KMS-11 (cell line): Measurements from ENCODE around the gene ZMIZ2.

Experiments used
- H2AFZ ChIP-seq: fragments of 200-600 bp; sonication (generic); 2 replicates; pipeline ENCODE4 v1.6.1; 2016; ENCODE audit warnings: antibody characterized with exemption, mixed run types, low read depth
- H3K27ac ChIP-seq: fragments of 200-600 bp; sonication (generic); 2 replicates; pipeline ENCODE4 v1.6.1; 2016; ENCODE audit warnings: mild to moderate bottlenecking, mixed run types
- H3K27me3 ChIP-seq: fragments of 200-600 bp; sonication (generic); 2 replicates; pipeline ENCODE4 v1.6.1; 2017; ENCODE audit warnings: mild to moderate bottlenecking, low read depth, mixed run types, moderate library complexity; ENCODE audit not compliant: insufficient read depth
- H3K36me3 ChIP-seq: fragments of 200-600 bp; sonication (generic); 2 replicates; pipeline ENCODE4 v1.6.1; 2017; ENCODE audit warnings: mild to moderate bottlenecking, mixed run types; ENCODE audit not compliant: insufficient read depth
- H3K4me1 ChIP-seq: fragments of 200-600 bp; sonication (generic); 2 replicates; pipeline ENCODE4 v1.6.1; 2016; ENCODE audit warnings: mild to moderate bottlenecking, low read depth, mixed run types; ENCODE audit not compliant: poor library complexity, severe bottlenecking
- H3K4me2 ChIP-seq: fragments of 200-600 bp; sonication (generic); 2 replicates; pipeline ENCODE4 v1.7.0; 2016; ENCODE audit warnings: mild to moderate bottlenecking, mixed run types
- H3K4me3 ChIP-seq: fragments of 200-600 bp; sonication (generic); IDR thresholded peaks from 2 replicates; pipeline ENCODE4 v1.6.1; 2017; ENCODE audit warnings: low read depth, low read length, mixed read lengths; ENCODE audit not compliant: insufficient read depth
- H3K79me2 ChIP-seq: fragments of 200-600 bp; sonication (generic); 2 replicates; pipeline ENCODE4 v1.6.1; 2016; ENCODE audit warnings: low read depth, mixed run types; ENCODE audit not compliant: insufficient read depth
- H3K9ac ChIP-seq: fragments of 200-600 bp; sonication (generic); 2 replicates; pipeline ENCODE4 v1.6.1; 2016; ENCODE audit warnings: mild to moderate bottlenecking, mixed run types
- H4K20me1 ChIP-seq: fragments of 200-600 bp; sonication (generic); 2 replicates; pipeline ENCODE4 v1.6.1; 2016; ENCODE audit warnings: mild to moderate bottlenecking, mixed run types; ENCODE audit not compliant: insufficient read depth
- CTCF ChIP-seq: fragments of 200-600 bp; sonication (generic); conservative IDR thresholded peaks from 2 replicates; pipeline ENCODE4 v1.6.1; 2017; ENCODE audit warnings: low read depth, mild to moderate bottlenecking, antibody characterized with exemption, low read length, moderate library complexity, mixed read lengths

Gene ZMIZ2

DNA sequence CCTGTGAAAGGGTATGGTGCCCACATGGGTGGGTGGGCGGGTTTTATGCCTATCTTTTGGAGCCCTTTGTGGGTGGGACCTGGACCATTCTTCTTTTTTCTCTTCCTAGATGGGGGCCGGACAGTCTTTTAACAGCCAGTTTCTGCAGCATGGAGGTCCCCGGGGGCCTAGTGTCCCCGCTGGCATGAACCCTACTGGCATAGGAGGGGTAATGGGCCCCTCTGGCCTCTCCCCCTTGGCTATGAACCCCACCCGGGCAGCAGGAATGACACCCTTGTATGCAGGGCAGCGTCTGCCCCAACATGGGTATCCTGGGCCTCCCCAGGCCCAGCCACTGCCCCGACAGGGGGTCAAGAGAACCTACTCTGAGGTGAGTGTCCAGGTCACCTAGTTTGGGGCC, 9.1 kb downstream of the ZMIZ2 start:
- H3K36me3 ChIP-seq: no peaks in the 10 kb centered on the region; the same call in 1 of the 2 replicates
- H3K9ac ChIP-seq: no peak overlapping the region
- peaks cover 31% of the 10 kb centered on the region for H3K4me1 ChIP-seq
- no peak for TF ChIP-seq CTCF
- peaks cover 43% of the 10 kb centered on the region for H3K79me2 ChIP-seq
- H3K4me3 ChIP-seq: no peak overlapping the region
- H2AFZ ChIP-seq: no peak overlapping the region
- no peak overlapping the region for H3K4me2 ChIP-seq
- no peaks in the 10 kb centered on the region for H3K27me3 ChIP-seq
- no peak overlapping the region for H3K27ac ChIP-seq
- H4K20me1 ChIP-seq: peaks cover 2% of the 10 kb centered on the region; the same call in 1 of the 2 replicates

- Histone ChIP-seq H3K27me3 (no peaks in the 10 kb centered on the region), H3K27ac (no peak overlapping the region), H3K4me1 (peaks cover 16% of the 10 kb centered on the region), H3K9ac (no peak overlapping the region), H4K20me1 (peaks cover under 1% of the 10 kb centered on the region; the same call in 1 of the 2 replicates), H2AFZ (no peak overlapping the region), H3K36me3 (peaks cover 6% of the 10 kb centered on the region; the same call in 1 of the 2 replicates), H3K4me2 (no peak overlapping the region), H3K4me3 (no peak overlapping the region), H3K79me2 (peaks cover 28% of the 10 kb centered on the region)
- TF ChIP-seq CTCF: no peak
Observed at GRCh38 chr7:44759246-44759645, 10.6 kb downstream of the ZMIZ2 start.

DNA sequence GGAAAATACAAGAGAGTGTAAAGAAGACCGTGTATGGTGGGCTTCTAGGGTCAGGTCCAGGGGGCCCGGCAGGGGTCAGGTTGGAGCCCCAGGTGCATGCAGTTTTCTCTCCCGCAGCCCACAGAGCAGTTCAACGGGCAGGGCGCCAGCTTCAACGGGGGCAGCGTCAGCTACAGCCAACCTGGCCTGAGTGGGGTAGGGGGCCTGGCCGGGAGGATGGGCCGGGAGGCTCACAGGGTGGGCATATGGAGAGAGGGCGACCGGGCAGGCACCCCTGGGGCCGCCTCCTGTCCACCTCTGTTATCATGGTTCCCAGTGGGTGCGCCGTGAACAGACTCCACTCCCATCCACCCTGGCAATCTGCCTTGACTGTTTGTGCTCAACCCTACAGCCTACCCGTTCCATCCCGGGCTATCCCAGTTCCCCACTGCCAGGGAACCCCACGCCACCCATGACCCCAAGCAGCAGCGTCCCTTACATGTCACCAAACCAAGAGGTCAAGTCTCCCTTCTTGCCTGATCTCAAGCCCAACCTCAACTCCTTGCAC, 11.5 kb downstream of the ZMIZ2 start:
- no peak overlapping the region for H3K4me2 ChIP-seq
- no peak overlapping the region for H2AFZ ChIP-seq
- H3K9ac ChIP-seq: no peak overlapping the region
- no peak overlapping the region for H3K27ac ChIP-seq
- H3K4me3 ChIP-seq: no peak overlapping the region
- H3K27me3 ChIP-seq: no peaks in the 10 kb centered on the region
- H3K4me1 ChIP-seq: peaks cover 8% of the 10 kb centered on the region
- peaks cover 6% of the 10 kb centered on the region; the same call in 1 of the 2 replicates for H3K36me3 ChIP-seq
- TF ChIP-seq CTCF: no peak
- H3K79me2 ChIP-seq: peaks cover 19% of the 10 kb centered on the region
- H4K20me1 ChIP-seq: no peaks in the 10 kb centered on the region; the same call in 1 of the 2 replicates

- no peak for TF ChIP-seq CTCF
- Histone ChIP-seq H3K27me3 (no peaks in the 10 kb centered on the region), H3K4me1 (peaks cover 6% of the 10 kb centered on the region), H3K27ac (no peak overlapping the region), H4K20me1 (no peaks in the 10 kb centered on the region), H3K4me2 (no peak overlapping the region), H3K4me3 (no peak overlapping the region), H3K79me2 (0 out of 2 replicates have a peak, but pooled peaks cover 5% of the 10 kb centered on the region), H3K36me3 (peaks cover 6% of the 10 kb centered on the region; the same call in 1 of the 2 replicates), H3K9ac (no peak overlapping the region), H2AFZ (no peak overlapping the region)
Observed at GRCh38 chr7:44761207-44762161, 12.8 kb downstream of the ZMIZ2 start.
